GM12878 (cell line): Measurements from ENCODE around the gene STX1A. TPM values are rescaled to one million over a fixed set of nuclear protein-coding genes. Genes with fewer than 3 reads are reported as not detected.

Experiments used
- ATAC-seq: fragments of 200-7000 bp; cut with Tn5 transposase; 3 replicates; pipeline ENCODE4 v1.9.1; 2020; ENCODE audit warnings: mild to moderate bottlenecking, moderate library complexity
- BruUV-seq: library from RNA; stranded (reverse); fragments of 400-500 nt; replicated peaks from 2 replicates; lab custom pipeline; 2021; lab: Mats Ljungman, UMichigan
- CTCF ChIA-PET: fragments of 300-600 bp; sonication (Branson Sonifier 250); formaldehyde crosslinking; extraction: SDS; loops from one replicate; lab custom pipeline; 2021; ENCODE audit warnings: inconsistent platforms; lab: Yijun Ruan, JAX
- POLR2A ChIA-PET: fragments of 350-600 bp; formaldehyde crosslinking; extraction: SDS; loops from one replicate; lab custom pipeline; 2021; ENCODE audit warnings: inconsistent platforms; lab: Charles Lee
- RAD21 ChIA-PET: fragments of 300-600 bp; sonication (Branson Sonifier 250); formaldehyde crosslinking; loops from one replicate; lab custom pipeline; 2023; ENCODE audit warnings: antibody characterized with exemption; ENCODE audit not compliant: unreplicated experiment; lab: Charles Lee
- SMC1A ChIA-PET: fragments of 300-600 bp; sonication (Branson Sonifier 250); formaldehyde crosslinking; loops from one replicate; lab custom pipeline; 2023; ENCODE audit not compliant: unreplicated experiment, uncharacterized antibody; lab: Charles Lee
- DNase-seq: peaks from one replicate; pipeline ENCODE4 v3.0.0-alpha.2; 2011; ENCODE audit warnings: low read depth, low spot score
- FAIRE-seq: peaks from 3 replicates; lab custom pipeline; 2011; peaks lifted over from hg19 to GRCh38; lab: Jason Lieb, UNC
- H2AFZ ChIP-seq: 2 replicates; pipeline ENCODE4 v1.6.0; 2011; ENCODE audit warnings: low read depth, low read length, control low read depth; ENCODE audit not compliant: control insufficient read depth
- H3K27ac ChIP-seq: 2 replicates; pipeline ENCODE4 v1.5.1; 2011; ENCODE audit warnings: control low read depth; ENCODE audit not compliant: control insufficient read depth, insufficient read depth
- H3K27me3 ChIP-seq, 2 experiments: replicated peaks in 1 of 2; 2 replicates each; pipeline versions ENCODE4 v1.6.0 to v1.6.1; 2011; ENCODE audit warnings: low read length in 1 of 2; ENCODE audit not compliant: control insufficient read depth in 2 of 2, insufficient read depth in 2 of 2
- H3K36me3 ChIP-seq, 2 experiments: 2 replicates each; pipeline ENCODE4 v1.5.1; 2011; ENCODE audit warnings: low read length in 1 of 2; ENCODE audit not compliant: control insufficient read depth in 2 of 2, insufficient read depth in 2 of 2
- H3K4me1 ChIP-seq: 2 replicates; pipeline ENCODE4 v1.6.1; 2011; ENCODE audit warnings: mild to moderate bottlenecking, low read length, moderate library complexity, mixed read lengths; ENCODE audit not compliant: control insufficient read depth, insufficient read depth
- H3K4me2 ChIP-seq: 2 replicates; pipeline ENCODE4 v1.6.0; 2011; ENCODE audit warnings: control low read depth; ENCODE audit not compliant: control insufficient read depth, insufficient read depth
- H3K4me3 ChIP-seq: fragments of 200-600 bp; sonication (generic); 2 replicates; pipeline ENCODE4 v1.5.1; 2016
- H3K79me2 ChIP-seq: 2 replicates; pipeline ENCODE4 v1.6.0; 2011; ENCODE audit warnings: low read length; ENCODE audit not compliant: control insufficient read depth, insufficient read depth
- H3K9ac ChIP-seq: 2 replicates; pipeline ENCODE4 v1.8.0; 2011; ENCODE audit warnings: low read length, control low read depth, mixed read lengths; ENCODE audit not compliant: control insufficient read depth, insufficient read depth
- H3K9me3 ChIP-seq: replicated peaks from 3 replicates; pipeline ENCODE4 v1.5.1; 2011; ENCODE audit warnings: mild to moderate bottlenecking, low read length; ENCODE audit not compliant: control insufficient read depth, insufficient read depth
- H4K20me1 ChIP-seq: 2 replicates; pipeline ENCODE4 v1.6.0; 2011; ENCODE audit not compliant: control insufficient read depth, insufficient read depth
- HDAC2 ChIP-seq: fragments of 200-600 bp; sonication (generic); IDR thresholded peaks from 2 replicates; pipeline ENCODE4 v1.6.1; 2017
- SMAD1 ChIP-seq: fragments of 450-650 bp; IDR thresholded peaks from 2 replicates; pipeline ENCODE4 v1.6.1; 2018; ENCODE audit warnings: mild to moderate bottlenecking, low read depth; ENCODE audit not compliant: partially characterized antibody
- SMAD5 ChIP-seq: IDR thresholded peaks from 2 replicates; pipeline ENCODE4 v1.6.1; 2016; ENCODE audit warnings: antibody characterized with exemption, low read depth
- SPI1 ChIP-seq: IDR thresholded peaks from 2 replicates; pipeline ENCODE4 v1.6.1; 2011; ENCODE audit warnings: low read depth, mild to moderate bottlenecking, low read length, moderate library complexity, borderline replicate concordance; ENCODE audit not compliant: insufficient read depth
- SRF ChIP-seq, 2 experiments: IDR thresholded peaks; 2 replicates each; pipeline ENCODE4 v1.6.1; 2011; ENCODE audit warnings: low read depth in 2 of 2, low read length in 2 of 2, mild to moderate bottlenecking in 1 of 2, moderate library complexity in 1 of 2
- TCF12 ChIP-seq: IDR thresholded peaks from 2 replicates; pipeline ENCODE4 v1.6.1; 2011; ENCODE audit warnings: low read depth, mild to moderate bottlenecking, low read length
- ZNF384 ChIP-seq: IDR thresholded peaks from 2 replicates; pipeline ENCODE4 v1.6.1; 2012; ENCODE audit warnings: low read depth, mild to moderate bottlenecking, low read length, improper control_type of control experiment, borderline replicate concordance
- WGBS: methylation state at CpG from one replicate; pipeline ENCODE4 v1.1.6; 2016; ENCODE audit warnings: low lambda C conversion rate; ENCODE audit not compliant: insufficient replicate concordance, insufficient coverage; ENCODE audit errors: missing lambda C conversion rate; 5-methylcytosine and 5-hydroxymethylcytosine counted together
- in situ Hi-C: fragments of 300-500 bp; cut with MboI; formaldehyde crosslinking; loops from 9 replicates; pipeline ENCODE4 v1.14.3; 2018; ENCODE audit warnings: mixed read lengths
- intact Hi-C: fragments of 100-400 bp; cut with micrococcal nuclease; formaldehyde crosslinking; loops from one replicate; pipeline ENCODE4 v1.14.2; 2022; ENCODE audit not compliant: unreplicated experiment
- polyA plus RNA-seq, 11 experiments: library from polyadenylated mRNA; depleted of rRNA in 4 of 11; unstranded in 6 of 11; stranded (reverse) in 5 of 11; fragments of >200 nt; fragmentation: Nextera tagmentation in 4 of 11; fragmentation: Illumina TruSeq in 1 of 11; extraction: Ambion mirVana in 4 of 11; extraction: Trizol in 1 of 11; gene quantifications; 1 replicate in 1 of 11; 2 replicates in 10 of 11; pipeline versions ENCODE4 v1.2.1 to v1.2.3, GENCODE V29; 2011 to 2016; ENCODE audit warnings: inconsistent platforms in 2 of 11, missing spikeins in 2 of 11, low read depth in 1 of 11
- total RNA-seq, 4 experiments: library from RNA; depleted of rRNA in 3 of 4; stranded (reverse); fragments of >200 nt in 3 of 4; fragmentation: Illumina TruSeq in 1 of 4; extraction: Trizol in 1 of 4; gene quantifications; 2 replicates each; pipeline versions ENCODE4 v1.2.1 to v1.2.3, GENCODE V29; 2013 to 2021
- TF ChIP-seq, protein P1 (sequence below): fragments of 450-650 bp; IDR thresholded peaks from 2 replicates; pipeline ENCODE4 v1.6.1; 2018; ENCODE audit warnings: mild to moderate bottlenecking, low read depth, moderate library complexity; ENCODE audit not compliant: partially characterized antibody

The STX1A gene
- total and polyA plus RNA-seq, 10 of the 15 experiments (the other 5 are each of a cell fraction or from before 2014, with no cell fraction given), result 0.15 to 5.3 (median 2.5) TPM

DNA sequence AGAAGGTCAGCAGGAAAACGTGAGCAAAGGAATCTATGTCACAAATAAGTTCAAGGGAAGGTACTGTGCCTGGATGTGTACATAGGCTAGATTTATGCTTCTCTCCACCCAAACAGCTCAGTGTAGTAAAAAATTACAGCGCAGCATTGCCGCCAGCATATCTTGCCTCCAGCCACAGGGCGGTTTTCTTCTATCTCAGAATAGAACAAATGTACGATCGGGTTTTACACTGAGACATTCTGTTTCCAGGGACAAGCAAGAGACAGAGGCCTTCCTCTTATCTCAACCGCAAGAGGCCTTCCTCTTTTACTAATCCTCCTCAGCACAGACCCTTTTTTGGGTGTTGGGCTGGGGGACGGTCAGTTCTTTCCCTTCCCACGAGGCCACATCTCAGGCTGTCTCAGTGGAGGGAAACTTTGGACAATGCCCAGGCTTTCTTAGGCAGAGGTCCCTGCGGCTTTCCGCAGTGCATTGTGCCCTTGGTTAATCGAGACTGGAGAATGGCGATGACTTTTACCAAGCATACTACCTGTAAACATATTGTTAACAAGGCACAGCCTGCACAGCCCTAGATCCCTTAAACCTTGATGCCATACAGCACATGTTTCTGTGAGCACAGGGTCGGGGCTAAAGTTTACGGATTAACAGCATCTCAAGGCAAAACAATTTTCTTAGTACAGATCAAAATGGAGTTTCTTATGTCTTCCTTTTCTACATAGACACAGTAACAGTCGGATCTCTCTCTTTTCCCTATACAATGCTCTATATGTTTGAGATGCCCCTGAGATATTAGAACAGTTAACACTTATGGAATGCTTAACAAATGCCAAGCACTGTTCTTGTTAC is 30.7 kb upstream of the STX1A start:
- POLR2A ChIA-PET, result no interaction called here
- SMC1A ChIA-PET, result no interaction called here
- Histone ChIP-seq H2AFZ (no peak overlapping the region), H4K20me1 (no peaks in the 10 kb centered on the region), H3K9me3 (no peaks in the 10 kb centered on the region), H3K9ac (no peak overlapping the region), H3K4me2 (no peak overlapping the region), H3K4me1 (no peaks in the 10 kb centered on the region), H3K36me3 (no peaks in the 10 kb centered on the region), H3K4me3 (no peak overlapping the region), H3K27ac (no peak overlapping the region), H3K79me2 (no peaks in the 10 kb centered on the region), H3K27me3 (no peaks in the 10 kb centered on the region)
- no peak for DNase-seq
- ATAC-seq, result no peak
- TF ChIP-seq SPI1 (peak; percentile 49; the same call in 1 of the 2 replicates), SMAD5 (no peak)
- no peak for FAIRE-seq
- no TSS peak for BruUV-seq
- 50% methylated on average over 16 of the region's 16 CpGs for WGBS
- RAD21 ChIA-PET, result no interaction called here
- in situ Hi-C loops (no loop called here), intact Hi-C loops (no loop called here)
- CTCF ChIA-PET, result no interaction called here

DNA sequence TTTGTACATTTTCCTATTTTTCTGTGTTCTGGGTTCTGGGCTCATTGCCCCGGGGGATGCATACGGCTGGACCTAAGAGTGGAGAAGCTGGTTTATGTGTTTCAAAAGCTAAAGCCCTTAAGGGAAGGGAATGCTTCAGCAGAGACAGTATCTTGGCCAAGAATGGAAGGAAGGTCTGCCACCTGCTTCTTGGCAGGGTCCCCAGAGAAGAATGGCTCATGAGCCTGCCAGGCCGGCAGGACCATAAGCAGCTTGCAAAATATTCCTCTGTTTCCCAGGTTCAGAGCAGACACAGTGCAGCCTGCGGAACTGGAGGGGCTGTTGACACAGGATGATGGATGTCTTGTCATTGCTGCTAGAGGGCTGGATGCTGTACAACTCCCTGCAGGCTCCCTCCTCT is 26.9 kb upstream of the STX1A start:
- Histone ChIP-seq H3K4me2 (no peak overlapping the region), H4K20me1 (no peaks in the 10 kb centered on the region), H3K79me2 (no peaks in the 10 kb centered on the region), H2AFZ (no peak overlapping the region), H3K9me3 (no peaks in the 10 kb centered on the region), H3K4me3 (no peak overlapping the region), H3K4me1 (no peaks in the 10 kb centered on the region), H3K27me3 (no peaks in the 10 kb centered on the region), H3K36me3 (no peaks in the 10 kb centered on the region), H3K9ac (no peak overlapping the region), H3K27ac (no peak overlapping the region)
- intact Hi-C loops (no loop called here), in situ Hi-C loops (no loop called here)
- FAIRE-seq, result no peak
- TF ChIP-seq SRF (IDR thresholded peaks at IDR 0.05; ENCODE audit: low read depth in 2 of 2, low read length in 2 of 2), result no peak
- TF ChIP-seq, protein P1, sequence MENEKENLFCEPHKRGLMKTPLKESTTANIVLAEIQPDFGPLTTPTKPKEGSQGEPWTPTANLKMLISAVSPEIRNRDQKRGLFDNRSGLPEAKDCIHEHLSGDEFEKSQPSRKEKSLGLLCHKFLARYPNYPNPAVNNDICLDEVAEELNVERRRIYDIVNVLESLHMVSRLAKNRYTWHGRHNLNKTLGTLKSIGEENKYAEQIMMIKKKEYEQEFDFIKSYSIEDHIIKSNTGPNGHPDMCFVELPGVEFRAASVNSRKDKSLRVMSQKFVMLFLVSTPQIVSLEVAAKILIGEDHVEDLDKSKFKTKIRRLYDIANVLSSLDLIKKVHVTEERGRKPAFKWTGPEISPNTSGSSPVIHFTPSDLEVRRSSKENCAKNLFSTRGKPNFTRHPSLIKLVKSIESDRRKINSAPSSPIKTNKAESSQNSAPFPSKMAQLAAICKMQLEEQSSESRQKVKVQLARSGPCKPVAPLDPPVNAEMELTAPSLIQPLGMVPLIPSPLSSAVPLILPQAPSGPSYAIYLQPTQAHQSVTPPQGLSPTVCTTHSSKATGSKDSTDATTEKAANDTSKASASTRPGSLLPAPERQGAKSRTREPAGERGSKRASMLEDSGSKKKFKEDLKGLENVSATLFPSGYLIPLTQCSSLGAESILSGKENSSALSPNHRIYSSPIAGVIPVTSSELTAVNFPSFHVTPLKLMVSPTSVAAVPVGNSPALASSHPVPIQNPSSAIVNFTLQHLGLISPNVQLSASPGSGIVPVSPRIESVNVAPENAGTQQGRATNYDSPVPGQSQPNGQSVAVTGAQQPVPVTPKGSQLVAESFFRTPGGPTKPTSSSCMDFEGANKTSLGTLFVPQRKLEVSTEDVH, result no peak
- TF ChIP-seq SMAD5, result no peak
- no peak for TF ChIP-seq HDAC2
- TF ChIP-seq SMAD1, result no peak
- no peak for TF ChIP-seq TCF12
- no peak for TF ChIP-seq ZNF384
- ATAC-seq, result no peak
- SMC1A ChIA-PET, result no interaction called here
- POLR2A ChIA-PET, result interaction anchor here (0.7 kb wide), 1 partner anchor 86 kb away, joined by 3 read pairs; no protein-coding TSS in a partner anchor
- no TSS peak for BruUV-seq
- CTCF ChIA-PET, result interaction anchor here (3.4 kb wide), 1 partner anchor 11 kb away, joined by 11 read pairs; no protein-coding TSS in a partner anchor
- DNase-seq, result no peak
- 98% methylated on average over 4 of the region's 4 CpGs for WGBS
- RAD21 ChIA-PET, result interaction anchor here (1.2 kb wide), 1 partner anchor 109 kb away, joined by 4 read pairs; no protein-coding TSS in a partner anchor
